ENCODE results near the gene NUP37. TPM values are rescaled to one million over a fixed set of nuclear protein-coding genes. Genes with fewer than 3 reads are reported as not detected.

Gene NUP37
- total and polyA plus RNA-seq, 9 of the 15 experiments (the other 6 are each of a cell fraction or from before 2014, with no cell fraction given) = 72.2 to 429 (median 170) TPM

- TF ChIP-seq ZBTB26 (CRISPR knock-in tag; IDR thresholded peaks at IDR 0.05) = no peak
- no peak for TF ChIP-seq CCAR2 (IDR thresholded peaks at IDR 0.05; ENCODE audit: low read depth, low read length)
- peak in 1 of 2 experiments; percentile 80; a peak in 1 of 3 replicates for TF ChIP-seq CBX3 (IDR thresholded peaks at IDR 0.05; ENCODE audit: borderline replicate concordance in 1 of 2, low read length in 2 of 2)
- no peak for TF ChIP-seq HNRNPUL1 (IDR thresholded peaks at IDR 0.05; ENCODE audit: low read length)
- no peak for TF ChIP-seq COPS2 (conservative IDR thresholded peaks at IDR 0.05)
- TF ChIP-seq TCF15 (CRISPR knock-in tag; IDR thresholded peaks at IDR 0.05) = no peak
- TF ChIP-seq, protein P1, sequence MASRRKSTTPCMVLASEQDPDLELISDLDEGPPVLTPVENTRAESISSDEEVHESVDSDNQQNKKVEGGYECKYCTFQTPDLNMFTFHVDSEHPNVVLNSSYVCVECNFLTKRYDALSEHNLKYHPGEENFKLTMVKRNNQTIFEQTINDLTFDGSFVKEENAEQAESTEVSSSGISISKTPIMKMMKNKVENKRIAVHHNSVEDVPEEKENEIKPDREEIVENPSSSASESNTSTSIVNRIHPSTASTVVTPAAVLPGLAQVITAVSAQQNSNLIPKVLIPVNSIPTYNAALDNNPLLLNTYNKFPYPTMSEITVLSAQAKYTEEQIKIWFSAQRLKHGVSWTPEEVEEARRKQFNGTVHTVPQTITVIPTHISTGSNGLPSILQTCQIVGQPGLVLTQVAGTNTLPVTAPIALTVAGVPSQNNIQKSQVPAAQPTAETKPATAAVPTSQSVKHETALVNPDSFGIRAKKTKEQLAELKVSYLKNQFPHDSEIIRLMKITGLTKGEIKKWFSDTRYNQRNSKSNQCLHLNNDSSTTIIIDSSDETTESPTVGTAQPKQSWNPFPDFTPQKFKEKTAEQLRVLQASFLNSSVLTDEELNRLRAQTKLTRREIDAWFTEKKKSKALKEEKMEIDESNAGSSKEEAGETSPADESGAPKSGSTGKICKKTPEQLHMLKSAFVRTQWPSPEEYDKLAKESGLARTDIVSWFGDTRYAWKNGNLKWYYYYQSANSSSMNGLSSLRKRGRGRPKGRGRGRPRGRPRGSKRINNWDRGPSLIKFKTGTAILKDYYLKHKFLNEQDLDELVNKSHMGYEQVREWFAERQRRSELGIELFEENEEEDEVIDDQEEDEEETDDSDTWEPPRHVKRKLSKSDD (conservative IDR thresholded peaks at IDR 0.05; ENCODE audit: low read length) = no peak; the same call in 1 of the 2 replicates
- TF ChIP-seq PRMT5 (CRISPR knock-in tag; IDR thresholded peaks at IDR 0.05) = no peak
- no peak for TF ChIP-seq RHOXF2B (CRISPR knock-in tag; conservative IDR thresholded peaks at IDR 0.05)
- TF ChIP-seq ZNF143 (CRISPR knock-in tag; IDR thresholded peaks at IDR 0.05) = no peak
- TF ChIP-seq, protein P2, sequence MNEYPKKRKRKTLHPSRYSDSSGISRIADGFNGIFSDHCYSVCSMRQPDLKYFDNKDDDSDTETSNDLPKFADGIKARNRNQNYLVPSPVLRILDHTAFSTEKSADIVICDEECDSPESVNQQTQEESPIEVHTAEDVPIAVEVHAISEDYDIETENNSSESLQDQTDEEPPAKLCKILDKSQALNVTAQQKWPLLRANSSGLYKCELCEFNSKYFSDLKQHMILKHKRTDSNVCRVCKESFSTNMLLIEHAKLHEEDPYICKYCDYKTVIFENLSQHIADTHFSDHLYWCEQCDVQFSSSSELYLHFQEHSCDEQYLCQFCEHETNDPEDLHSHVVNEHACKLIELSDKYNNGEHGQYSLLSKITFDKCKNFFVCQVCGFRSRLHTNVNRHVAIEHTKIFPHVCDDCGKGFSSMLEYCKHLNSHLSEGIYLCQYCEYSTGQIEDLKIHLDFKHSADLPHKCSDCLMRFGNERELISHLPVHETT (CRISPR knock-in tag; conservative IDR thresholded peaks at IDR 0.05 in 1 of 2, IDR thresholded peaks at IDR 0.05 in 1 of 2) = no peak
- no peak for TF ChIP-seq ZNF431 (CRISPR knock-in tag; IDR thresholded peaks at IDR 0.05)
- TF ChIP-seq ZNF3 (CRISPR knock-in tag; IDR thresholded peaks at IDR 0.05) = no peak
- peak; percentile 64 for TF ChIP-seq SP1 (CRISPR knock-in tag; IDR thresholded peaks at IDR 0.05)
- TF ChIP-seq ZNF263 (CRISPR knock-in tag; IDR thresholded peaks at IDR 0.05; ENCODE audit: borderline replicate concordance) = no peak
- TF ChIP-seq SMC3 (conservative IDR thresholded peaks at IDR 0.05; ENCODE audit: insufficient read depth, low read depth, low read length) = no peak
- TF ChIP-seq ELF2 (CRISPR knock-in tag; IDR thresholded peaks at IDR 0.05) = peak; percentile 82
- TF ChIP-seq, protein P3, sequence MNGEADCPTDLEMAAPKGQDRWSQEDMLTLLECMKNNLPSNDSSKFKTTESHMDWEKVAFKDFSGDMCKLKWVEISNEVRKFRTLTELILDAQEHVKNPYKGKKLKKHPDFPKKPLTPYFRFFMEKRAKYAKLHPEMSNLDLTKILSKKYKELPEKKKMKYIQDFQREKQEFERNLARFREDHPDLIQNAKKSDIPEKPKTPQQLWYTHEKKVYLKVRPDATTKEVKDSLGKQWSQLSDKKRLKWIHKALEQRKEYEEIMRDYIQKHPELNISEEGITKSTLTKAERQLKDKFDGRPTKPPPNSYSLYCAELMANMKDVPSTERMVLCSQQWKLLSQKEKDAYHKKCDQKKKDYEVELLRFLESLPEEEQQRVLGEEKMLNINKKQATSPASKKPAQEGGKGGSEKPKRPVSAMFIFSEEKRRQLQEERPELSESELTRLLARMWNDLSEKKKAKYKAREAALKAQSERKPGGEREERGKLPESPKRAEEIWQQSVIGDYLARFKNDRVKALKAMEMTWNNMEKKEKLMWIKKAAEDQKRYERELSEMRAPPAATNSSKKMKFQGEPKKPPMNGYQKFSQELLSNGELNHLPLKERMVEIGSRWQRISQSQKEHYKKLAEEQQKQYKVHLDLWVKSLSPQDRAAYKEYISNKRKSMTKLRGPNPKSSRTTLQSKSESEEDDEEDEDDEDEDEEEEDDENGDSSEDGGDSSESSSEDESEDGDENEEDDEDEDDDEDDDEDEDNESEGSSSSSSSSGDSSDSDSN (IDR thresholded peaks at IDR 0.05; ENCODE audit: borderline replicate concordance in 1 of 2, low read depth in 2 of 2, low read length in 2 of 2) = 0 out of 4 replicates have a peak, but pooled peaks of 1 of the 2 experiments have one; percentile 53
- TF ChIP-seq SNIP1 (IDR thresholded peaks at IDR 0.05; ENCODE audit: low read depth) = no peak
Measured at GRCh38 chr12:102119674-102120563, at the start of gene NUP37, which contains the start of gene PARPBP (continued).
